H1 (cell line): Measurements from ENCODE around the gene DMPK. TPM values are rescaled to one million over a fixed set of nuclear protein-coding genes. Genes with fewer than 3 reads are reported as not detected.

Experiments
- ATF2 ChIP-seq: IDR thresholded peaks from 2 replicates; pipeline ENCODE4 v1.6.1; 2012; ENCODE audit warnings: low read length, inconsistent platforms
- BRCA1 ChIP-seq: IDR thresholded peaks from 2 replicates; pipeline ENCODE4 v1.6.1; 2012; ENCODE audit warnings: low read depth, low read length, improper control_type of control experiment
- CHD2 ChIP-seq: IDR thresholded peaks from 2 replicates; pipeline ENCODE4 v1.6.1; 2012; ENCODE audit warnings: low read length, improper control_type of control experiment
- CHD7 ChIP-seq: fragments of 300-600 bp; sonication (generic); IDR thresholded peaks from 2 replicates; pipeline ENCODE4 v1.7.1; 2012; ENCODE audit warnings: low read length, moderate library complexity, mild to moderate bottlenecking, inconsistent platforms; ENCODE audit not compliant: insufficient replicate concordance
- JUN ChIP-seq: IDR thresholded peaks from 2 replicates; pipeline ENCODE4 v1.6.1; 2011; ENCODE audit warnings: low read depth, mild to moderate bottlenecking, improper control_type of control experiment, low read length
- JUND ChIP-seq: IDR thresholded peaks from 2 replicates; pipeline ENCODE4 v1.6.1; 2011; ENCODE audit warnings: mild to moderate bottlenecking, improper control_type of control experiment, low read length
- POLR2A ChIP-seq, 2 experiments: IDR thresholded peaks; 1 replicate in 1 of 2; 2 replicates in 1 of 2; pipeline ENCODE4 v1.6.1; 2011; ENCODE audit warnings: low read depth in 2 of 2, low read length in 2 of 2, mild to moderate bottlenecking in 2 of 2; ENCODE audit errors: control extremely low read depth in 1 of 2
- SIRT6 ChIP-seq: IDR thresholded peaks from one replicate; pipeline ENCODE4 v1.7.1; 2012; ENCODE audit warnings: low read length, inconsistent platforms
- polyA plus RNA-seq, 7 experiments: library from polyadenylated mRNA; depleted of rRNA in 3 of 7; stranded (reverse) in 5 of 7; unstranded in 2 of 7; fragments of >200 nt in 5 of 7; fragments of 200-250 nt in 2 of 7; gene quantifications; 1 replicate in 5 of 7; 2 replicates in 1 of 7; 4 replicates in 1 of 7; pipeline versions ENCODE4 v1.2.1 to v1.2.3, GENCODE V29; 2011 to 2013; ENCODE audit warnings: missing spikeins in 2 of 7, mixed read lengths in 2 of 7
- total RNA-seq: library from RNA; stranded (reverse); fragmentation: NEBNext Ultra II Directional; extraction: Animal tissue kit (Norgen Biotek cat#: 25700); gene quantifications from 2 replicates; pipeline ENCODE4 v1.2.1, GENCODE V29; 2021

DMPK gene
- total and polyA plus RNA-seq, 2 of the 8 experiments (the other 6 are each of a cell fraction or from before 2014, with no cell fraction given): 13.7 to 27.4 TPM

DNA sequence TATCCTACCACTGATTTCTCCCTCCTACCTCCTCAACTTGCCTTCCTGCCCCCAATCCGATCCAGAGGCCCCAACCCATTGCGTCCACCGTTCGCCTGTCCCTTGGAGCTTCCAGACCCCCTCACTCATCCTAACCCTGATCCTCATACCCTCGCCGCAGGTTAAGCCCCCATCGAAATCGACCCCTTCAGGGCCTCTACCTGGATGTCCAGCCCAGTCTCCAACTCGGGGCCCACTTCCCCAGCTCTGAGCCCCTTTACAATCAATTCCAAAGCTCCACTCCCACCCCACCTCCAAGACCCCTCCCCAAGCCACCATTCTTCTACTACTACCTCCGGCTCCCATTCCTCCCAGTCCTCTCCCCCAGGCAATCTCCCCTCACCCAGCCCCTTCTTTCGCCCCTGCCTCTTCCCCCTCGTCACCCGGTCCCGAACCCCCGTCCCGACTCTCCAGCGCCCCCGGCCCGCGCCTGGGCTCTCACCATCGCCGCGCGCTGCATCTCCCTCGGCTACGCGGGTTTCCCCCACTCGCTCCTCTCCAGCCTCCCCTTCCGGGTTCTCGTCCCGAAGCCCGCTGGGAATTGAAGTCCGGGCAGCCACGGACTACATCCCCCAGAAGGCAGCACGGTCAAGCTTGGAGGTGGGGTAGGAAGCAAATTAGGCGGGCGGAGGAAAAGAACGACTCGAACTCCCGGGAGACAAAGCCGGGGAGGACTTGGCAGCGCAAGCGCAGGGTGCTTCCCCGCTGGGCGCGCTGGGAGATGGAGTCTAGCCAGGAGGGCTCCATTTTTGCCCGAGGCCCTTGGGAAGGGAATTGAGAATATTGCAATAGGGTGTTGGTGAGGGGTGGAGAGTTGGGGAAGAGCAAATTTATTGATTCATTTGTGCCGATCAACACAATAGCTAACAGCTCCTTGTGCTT, 51.7 kb downstream of the DMPK start, which contains the start of gene FBXO46 (continued):
- TF ChIP-seq CHD7 (no peak), POLR2A (IDR thresholded peaks at IDR 0.05; ENCODE audit: control extremely low read depth in 1 of 2, low read depth in 2 of 2, low read length in 2 of 2) (peak; percentile 63 to 72), BRCA1 (no peak), CHD2 (peak; percentile 76), JUN (no peak), SIRT6 (no peak), JUND (no peak), ATF2 (no peak)
